ENCODE results near the gene ZBTB49. TPM values are rescaled to one million over a fixed set of nuclear protein-coding genes. Genes with fewer than 3 reads are reported as not detected.

The ZBTB49 gene
- total and polyA plus RNA-seq, 2 of the 13 experiments (the other 11 are each of a cell fraction or from before 2014, with no cell fraction given): 3.3 to 4.3 TPM

GRCh38 chr4:4289941-4290850 is at the start of gene ZBTB49, which contains the start of gene LYAR (continued):
- peak; percentile 72; the same call in 1 of the 2 replicates for TF ChIP-seq IKZF5 (CRISPR knock-in tag; IDR thresholded peaks at IDR 0.05)
- peak; percentile 38; the same call in 1 of the 2 replicates for TF ChIP-seq ZMYM3 (CRISPR knock-in tag; IDR thresholded peaks at IDR 0.05)
- TF ChIP-seq MXD3 (CRISPR knock-in tag; IDR thresholded peaks at IDR 0.05): peak; percentile 93
- no peak for TF ChIP-seq ZNF251 (CRISPR knock-in tag; IDR thresholded peaks at IDR 0.05)
- peak; percentile 43 for TF ChIP-seq SRSF1 (optimal IDR thresholded peaks at IDR 0.05; ENCODE audit: low read depth, low read length)
- peak; percentile 64; the same call in 1 of the 2 replicates for TF ChIP-seq FOXC1 (CRISPR knock-in tag; IDR thresholded peaks at IDR 0.05; ENCODE audit: borderline replicate concordance)
- TF ChIP-seq RFXANK (CRISPR knock-in tag; IDR thresholded peaks at IDR 0.05): no peak
- 0 out of 2 replicates have a peak, but pooled peaks have one; percentile 23 for TF ChIP-seq BHLHE40 (IDR thresholded peaks at IDR 0.05; ENCODE audit: low read length)
- peak; percentile 92 for TF ChIP-seq TAF1 (CRISPR knock-in tag; IDR thresholded peaks at IDR 0.05)
- no peak for TF ChIP-seq ZMYM2 (CRISPR knock-in tag; IDR thresholded peaks at IDR 0.05)
- TF ChIP-seq NR3C1 (CRISPR knock-in tag; IDR thresholded peaks at IDR 0.05): no peak
- peak; percentile 23; the same call in 1 of the 2 replicates for TF ChIP-seq SNAPC4 (CRISPR knock-in tag; IDR thresholded peaks at IDR 0.05)
- no peak for TF ChIP-seq ZFP36 (IDR thresholded peaks at IDR 0.05; ENCODE audit: borderline replicate concordance, low read depth, low read length, partially characterized antibody)
- no peak for TF ChIP-seq ETS1 (CRISPR knock-in tag; IDR thresholded peaks at IDR 0.05)
- TF ChIP-seq MEIS2 (CRISPR knock-in tag; IDR thresholded peaks at IDR 0.05): 0 out of 2 replicates have a peak, but pooled peaks have one; percentile 37
- TF ChIP-seq RBM39 (IDR thresholded peaks at IDR 0.05; ENCODE audit: low read depth, low read length, poor library complexity, severe bottlenecking): peak; percentile 50
